Measurements from ENCODE around the gene GPC6.
A peak's percentile ranks its signal among the peaks of the same experiment; 100 is the strongest.

The GPC6 gene

GRCh38 chr13:94346261-94347019 is 1119.8 kb downstream of the GPC6 start:
- Mint-ChIP-seq H3K27me3 (peaks cover 12% of the 10 kb centered on the region), H3K4me3 (no peak overlapping the region), H3K9me3 (no peaks in the 10 kb centered on the region), H3K27ac (no peak overlapping the region), H3K4me1 (peaks cover 20% of the 10 kb centered on the region)
- DNase-seq, result no peak
- peak; percentile 4 for ATAC-seq

- H3K4me3 Mint-ChIP-seq, result no peak overlapping the region
- ATAC-seq, result peak; percentile 85
- H3K27me3 Mint-ChIP-seq, result no peaks in the 10 kb centered on the region
- DNase-seq, result peak in 1 of 2 donors; percentile 27
- H3K4me1 Mint-ChIP-seq, result peaks cover 31% of the 10 kb centered on the region
- H3K9me3 Mint-ChIP-seq, result no peaks in the 10 kb centered on the region
- peak overlapping the region in 1 of 2 donors; percentile 86 for H3K27ac Mint-ChIP-seq
Observed at GRCh38 chr13:94351292-94351990, 1124.8 kb downstream of the GPC6 start.

GRCh38 chr13:94352057-94352456 is 1125.5 kb downstream of the GPC6 start:
- DNase-seq (no peak), ATAC-seq (peak; percentile 18)
- H3K4me1 Mint-ChIP-seq, result peaks cover 25% of the 10 kb centered on the region
- H3K27ac Mint-ChIP-seq, result no peak overlapping the region
- H3K27me3 Mint-ChIP-seq, result no peaks in the 10 kb centered on the region
- no peak overlapping the region for H3K4me3 Mint-ChIP-seq
- no peaks in the 10 kb centered on the region for H3K9me3 Mint-ChIP-seq

- Mint-ChIP-seq H3K4me3 (no peak overlapping the region), H3K4me1 (peaks cover 23% of the 10 kb centered on the region), H3K27ac (no peak overlapping the region), H3K27me3 (no peaks in the 10 kb centered on the region), H3K9me3 (peaks cover 0 to 4% of the 10 kb centered on the region in 2 donors)
- ATAC-seq (no peak), DNase-seq (no peak)
Observed at GRCh38 chr13:94353167-94353710, 1126.6 kb downstream of the GPC6 start.

GRCh38 chr13:94359875-94360274 is 1133.3 kb downstream of the GPC6 start:
- Mint-ChIP-seq H3K4me3 (no peak overlapping the region), H3K27me3 (no peaks in the 10 kb centered on the region), H3K4me1 (no peaks in the 10 kb centered on the region), H3K27ac (no peak overlapping the region), H3K9me3 (peaks cover 0 to 4% of the 10 kb centered on the region in 2 donors)
- ATAC-seq, result no peak
- DNase-seq, result no peak

- Mint-ChIP-seq H3K9me3 (peaks cover 0 to 3% of the 10 kb centered on the region in 2 donors), H3K27ac (peak overlapping the region in 1 of 2 donors; percentile 13), H3K27me3 (no peaks in the 10 kb centered on the region), H3K4me3 (no peak overlapping the region), H3K4me1 (no peaks in the 10 kb centered on the region)
- ATAC-seq (peak; percentile 99), DNase-seq (peak; percentile 62 to 70)
Observed at GRCh38 chr13:94362411-94362909, 1135.9 kb downstream of the GPC6 start.

- DNase-seq (no peak), ATAC-seq (no peak)
- Mint-ChIP-seq H3K9me3 (no peaks in the 10 kb centered on the region), H3K4me3 (no peak overlapping the region), H3K4me1 (no peaks in the 10 kb centered on the region), H3K27me3 (no peaks in the 10 kb centered on the region), H3K27ac (no peak overlapping the region)
Observed at GRCh38 chr13:94366677-94367076, 1140.1 kb downstream of the GPC6 start.

- Mint-ChIP-seq H3K4me3 (no peak overlapping the region), H3K9me3 (no peaks in the 10 kb centered on the region), H3K4me1 (no peaks in the 10 kb centered on the region), H3K27ac (no peak overlapping the region), H3K27me3 (no peaks in the 10 kb centered on the region)
- DNase-seq (no peak), ATAC-seq (no peak)
Observed at GRCh38 chr13:94369972-94370436, 1143.4 kb downstream of the GPC6 start.

- no peaks in the 10 kb centered on the region for H3K9me3 Mint-ChIP-seq
- H3K27me3 Mint-ChIP-seq, result no peaks in the 10 kb centered on the region
- H3K4me1 Mint-ChIP-seq, result no peaks in the 10 kb centered on the region
- no peak overlapping the region for H3K27ac Mint-ChIP-seq
- H3K4me3 Mint-ChIP-seq, result no peak overlapping the region
- ATAC-seq (no peak), DNase-seq (no peak)
Observed at GRCh38 chr13:94371855-94372254, 1145.2 kb downstream of the GPC6 start.

GRCh38 chr13:94382517-94382916 is 1155.9 kb downstream of the GPC6 start:
- no peak for DNase-seq
- ATAC-seq, result no peak
- H3K27me3 Mint-ChIP-seq, result peaks cover 9% of the 10 kb centered on the region
- no peak overlapping the region for H3K4me3 Mint-ChIP-seq
- peaks cover 9% of the 10 kb centered on the region for H3K4me1 Mint-ChIP-seq
- no peak overlapping the region for H3K27ac Mint-ChIP-seq
- H3K9me3 Mint-ChIP-seq, result no peaks in the 10 kb centered on the region

- no peaks in the 10 kb centered on the region for H3K9me3 Mint-ChIP-seq
- peaks cover 9% of the 10 kb centered on the region for H3K4me1 Mint-ChIP-seq
- H3K27ac Mint-ChIP-seq, result no peak overlapping the region
- DNase-seq (no peak), ATAC-seq (no peak)
- H3K27me3 Mint-ChIP-seq, result peaks cover 9% of the 10 kb centered on the region
- H3K4me3 Mint-ChIP-seq, result no peak overlapping the region
Observed at GRCh38 chr13:94382960-94383359, 1156.4 kb downstream of the GPC6 start.

GRCh38 chr13:94384231-94384905 is 1157.8 kb downstream of the GPC6 start:
- no peak overlapping the region for H3K4me3 Mint-ChIP-seq
- peaks cover 6% of the 10 kb centered on the region for H3K27me3 Mint-ChIP-seq

GRCh38 chr13:94387047-94387446 is 1160.4 kb downstream of the GPC6 start:
- Mint-ChIP-seq H3K27ac (no peak overlapping the region), H3K4me3 (no peak overlapping the region), H3K27me3 (no peaks in the 10 kb centered on the region), H3K4me1 (peaks cover 9% of the 10 kb centered on the region), H3K9me3 (no peaks in the 10 kb centered on the region)
- ATAC-seq, result no peak
- DNase-seq, result no peak

More at GRCh38 chr13:94384231-94384905, 1157.8 kb downstream of the GPC6 start:
- no peaks in the 10 kb centered on the region for H3K9me3 Mint-ChIP-seq
- DNase-seq, result no peak
- H3K4me1 Mint-ChIP-seq, result peaks cover 9% of the 10 kb centered on the region
- ATAC-seq, result no peak
- no peak overlapping the region for H3K27ac Mint-ChIP-seq

GRCh38 chr13:94389604-94390351 is 1163.2 kb downstream of the GPC6 start:
- Mint-ChIP-seq H3K9me3 (no peaks in the 10 kb centered on the region), H3K27me3 (peaks cover 12% of the 10 kb centered on the region), H3K4me3 (no peak overlapping the region), H3K27ac (no peak overlapping the region), H3K4me1 (peaks cover 9% of the 10 kb centered on the region)
- ATAC-seq (no peak), DNase-seq (no peak)

GRCh38 chr13:94390881-94391280 is 1164.3 kb downstream of the GPC6 start:
- no peak overlapping the region for H3K4me3 Mint-ChIP-seq
- H3K27me3 Mint-ChIP-seq, result peaks cover 12% of the 10 kb centered on the region
- H3K27ac Mint-ChIP-seq, result no peak overlapping the region
- DNase-seq (no peak), ATAC-seq (no peak)
- H3K4me1 Mint-ChIP-seq, result peaks cover 9% of the 10 kb centered on the region
- H3K9me3 Mint-ChIP-seq, result no peaks in the 10 kb centered on the region

Data from stimulated activated naive CD8-positive, alpha-beta T cell treated with anti-CD3 and anti-CD28 coated beads, Interleukin-15, amount 100 ng/mL, for 72 hours (primary cell).